ENCODE results near the gene KCNQ1.

Gene KCNQ1

DNA sequence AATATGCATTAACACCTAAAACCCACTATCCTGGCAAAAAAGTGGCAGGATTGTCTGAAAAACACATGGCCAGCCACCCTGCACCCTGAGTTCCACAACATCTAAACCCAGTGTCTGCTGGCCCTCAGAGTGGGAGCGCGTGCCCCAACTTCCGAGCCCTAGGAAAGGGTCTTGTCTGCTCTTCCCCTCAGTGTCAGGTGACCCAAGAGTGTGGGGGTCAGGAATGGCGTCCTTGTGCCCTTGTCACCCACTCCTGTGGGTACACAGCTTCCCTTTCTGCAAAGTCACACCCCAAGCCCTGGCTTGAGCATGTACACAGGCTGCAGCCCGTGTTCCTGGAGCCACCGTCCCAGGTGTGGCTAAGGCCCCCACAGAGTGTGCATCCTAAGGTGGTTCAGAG, 373.2 kb downstream of the KCNQ1 start:
- no peak for FAIRE-seq

DNA sequence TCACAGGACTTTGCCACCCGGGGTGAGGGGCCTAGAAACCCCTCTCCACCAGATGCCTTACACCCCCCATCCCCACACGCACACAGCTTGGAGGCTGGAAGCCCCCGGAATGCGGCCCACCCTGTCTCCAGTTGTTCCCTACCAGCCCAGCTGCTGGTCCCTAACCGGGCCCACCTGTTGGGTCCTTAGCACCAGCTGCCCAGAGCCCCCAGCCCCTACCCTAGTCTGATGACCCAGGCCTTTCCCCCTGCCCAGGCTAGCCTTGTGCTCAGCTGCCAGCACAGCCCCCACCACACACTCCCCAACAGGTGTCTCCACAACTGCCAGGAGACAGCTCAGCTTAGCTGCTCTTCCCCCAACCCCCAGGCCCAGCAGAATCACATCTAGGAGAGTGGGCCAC, 373.7 kb downstream of the KCNQ1 start:
- no peak for FAIRE-seq

DNA sequence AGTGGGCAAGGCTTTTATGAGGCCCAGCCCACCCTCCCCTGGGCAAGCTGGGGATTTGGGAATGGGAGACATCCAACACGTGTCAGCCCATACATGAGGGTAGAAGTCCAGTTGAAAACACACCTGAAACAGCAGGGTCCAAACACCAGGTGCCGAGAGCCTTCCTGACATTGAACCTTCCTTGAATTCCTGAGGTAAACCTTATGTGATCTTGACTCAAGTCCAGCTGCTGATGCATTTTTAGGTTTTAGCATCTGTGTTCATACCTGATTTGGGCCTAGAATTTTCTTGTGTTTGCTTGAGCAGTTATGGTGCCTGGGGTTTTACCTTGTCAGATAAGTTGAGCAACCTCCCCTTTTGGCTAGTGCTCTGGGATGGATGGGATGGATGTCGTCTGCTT, 374.5 kb downstream of the KCNQ1 start:
- no peak for FAIRE-seq

DNA sequence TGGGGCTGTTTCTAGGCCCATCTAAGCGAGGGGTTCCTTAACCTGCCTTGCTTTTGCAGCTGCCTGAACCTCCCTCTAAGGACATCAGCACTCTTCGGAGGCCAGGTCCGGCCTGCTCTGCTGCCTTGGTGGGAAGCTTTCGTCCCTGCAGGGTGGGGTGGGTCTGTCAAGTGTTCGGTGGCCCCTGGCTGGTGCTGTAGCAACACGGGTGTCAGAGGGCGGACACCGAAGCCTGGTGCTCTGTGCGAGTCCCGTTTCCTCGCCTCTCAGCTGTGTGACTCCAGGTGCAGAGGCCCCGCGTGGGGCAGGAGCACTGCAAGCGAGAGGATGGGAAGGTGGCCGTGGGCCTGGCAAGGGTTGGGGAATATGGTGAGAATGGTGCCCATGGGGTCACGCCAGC, 376.2 kb downstream of the KCNQ1 start:
- no peak for FAIRE-seq

DNA sequence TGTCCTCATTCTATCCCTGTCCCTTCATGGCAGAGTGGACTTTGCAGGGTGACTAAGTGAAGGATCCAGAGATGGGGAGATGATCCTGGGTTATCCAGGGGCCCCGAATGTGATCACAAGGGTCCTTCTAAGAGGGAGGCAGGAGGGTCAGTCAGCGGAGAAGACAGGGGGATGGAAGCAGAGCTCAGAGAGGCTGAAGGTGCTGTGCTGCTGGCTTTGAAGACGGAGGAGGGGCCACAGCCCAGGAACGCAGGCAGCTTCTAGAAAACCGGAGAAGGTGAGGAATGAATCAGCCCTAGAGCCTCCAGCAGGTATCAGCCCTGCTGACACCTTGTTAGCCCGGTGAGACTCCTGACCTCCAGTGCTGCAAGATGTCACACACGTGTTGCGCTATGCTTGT, 377.1 kb downstream of the KCNQ1 start:
- FAIRE-seq = no peak

DNA sequence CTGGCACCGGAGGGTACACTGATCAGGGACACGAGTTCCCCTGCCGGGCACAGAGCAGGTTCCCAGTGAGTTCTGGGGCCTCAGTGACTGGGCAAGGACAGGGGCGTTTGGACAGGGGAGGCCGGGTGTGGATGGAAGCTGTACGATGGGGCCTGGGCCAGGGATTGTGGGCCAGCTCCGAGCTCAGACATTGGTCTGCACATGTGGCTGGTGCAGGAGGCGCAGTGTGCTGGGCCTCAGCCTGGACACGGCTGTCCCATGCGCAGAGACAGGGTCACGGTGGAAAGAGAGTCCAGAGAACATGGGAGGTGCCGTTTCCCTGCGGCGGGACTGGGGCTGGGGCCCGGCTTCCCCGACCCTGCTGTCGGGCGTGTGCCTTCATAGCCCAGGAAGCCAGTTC, 380.0 kb downstream of the KCNQ1 start:
- no peak for FAIRE-seq

DNA sequence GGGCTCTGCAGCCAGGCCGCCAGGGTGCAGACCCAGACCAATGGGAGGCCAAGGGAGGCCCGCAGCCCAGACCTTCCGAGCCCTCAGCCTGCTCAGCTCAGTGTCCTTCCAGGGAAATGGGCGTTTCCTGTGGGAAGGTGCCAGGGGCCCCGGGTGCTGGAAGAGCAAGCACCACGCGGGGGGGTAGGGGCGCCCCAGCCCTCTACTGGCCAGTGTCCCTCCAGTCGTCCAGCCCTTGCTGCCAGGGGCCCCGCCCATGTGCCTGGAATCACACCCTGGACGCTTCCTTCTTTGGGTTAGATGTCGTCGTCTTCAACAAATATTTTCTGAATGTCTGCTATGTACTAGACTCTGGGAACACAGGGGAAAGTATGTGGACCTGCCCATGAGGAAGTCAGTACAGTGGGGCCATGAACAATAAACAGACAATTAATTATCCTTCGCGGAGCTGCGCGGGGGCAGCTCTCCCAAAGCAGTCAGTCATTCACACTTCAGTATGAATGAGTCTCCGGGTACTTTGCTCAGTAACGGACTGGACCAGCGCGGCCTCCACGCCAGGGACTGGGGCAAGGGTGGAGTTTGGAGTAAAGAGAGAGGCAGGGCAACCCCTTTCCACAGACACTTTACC, 380.6 kb downstream of the KCNQ1 start:
- FAIRE-seq = no peak

DNA sequence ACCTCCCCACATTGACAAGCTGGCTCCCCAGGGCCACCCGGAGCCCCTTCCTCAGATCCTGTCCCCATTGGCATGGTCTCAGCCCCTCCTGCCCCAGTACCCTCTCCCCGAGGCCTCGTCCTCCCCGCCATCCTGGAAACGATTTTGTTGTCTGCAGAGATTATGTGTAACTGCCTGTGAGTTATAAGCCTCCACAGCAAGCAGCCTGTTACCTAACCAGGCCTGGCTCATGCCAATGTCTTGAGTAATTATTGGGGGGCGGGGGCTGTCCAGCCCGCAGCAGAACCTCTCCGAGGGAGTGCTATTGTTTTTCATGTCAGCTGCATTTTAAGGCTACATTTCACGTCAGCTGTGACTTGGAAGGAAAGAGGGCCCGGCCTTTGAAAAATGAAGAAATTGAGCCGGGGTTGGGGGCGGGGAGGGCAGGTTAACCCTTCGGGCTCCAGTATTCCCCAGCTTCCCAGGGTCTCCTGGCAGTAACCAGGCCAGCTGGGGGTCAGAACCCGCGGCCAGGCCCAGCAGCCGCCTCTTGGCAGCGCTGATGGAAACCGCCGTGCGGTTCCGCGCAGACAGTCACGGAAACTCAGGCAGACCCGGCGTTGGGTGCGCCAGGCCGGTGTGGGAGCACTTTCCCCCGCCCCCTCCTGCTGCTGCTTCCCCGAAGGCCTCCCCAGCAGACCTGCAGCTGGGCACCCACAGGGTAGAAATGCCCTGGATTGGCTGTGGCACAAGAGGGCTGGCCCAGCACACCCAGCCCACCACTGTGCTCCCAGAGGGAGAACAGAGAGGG, 381.3 kb downstream of the KCNQ1 start:
- no peak for FAIRE-seq

DNA sequence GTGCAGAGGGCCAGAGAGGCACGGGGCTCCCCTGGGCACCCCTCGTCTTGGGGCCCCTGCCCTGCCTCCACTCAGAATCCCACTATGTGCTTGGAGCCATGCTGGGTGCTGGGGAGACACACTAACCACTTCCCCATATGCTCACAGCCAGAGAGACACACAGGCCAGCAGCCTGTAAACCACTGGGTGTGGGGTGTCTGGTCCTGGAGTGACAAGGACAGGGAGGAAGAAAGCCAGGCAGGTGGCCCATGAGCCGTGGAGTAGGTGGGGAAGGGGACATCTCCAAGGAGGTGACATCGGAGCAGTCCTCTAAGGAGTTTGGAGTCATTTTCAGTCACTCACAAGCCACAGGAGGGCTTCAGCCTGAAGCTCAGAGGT, 381.9 kb downstream of the KCNQ1 start:
- FAIRE-seq = no peak

DNA sequence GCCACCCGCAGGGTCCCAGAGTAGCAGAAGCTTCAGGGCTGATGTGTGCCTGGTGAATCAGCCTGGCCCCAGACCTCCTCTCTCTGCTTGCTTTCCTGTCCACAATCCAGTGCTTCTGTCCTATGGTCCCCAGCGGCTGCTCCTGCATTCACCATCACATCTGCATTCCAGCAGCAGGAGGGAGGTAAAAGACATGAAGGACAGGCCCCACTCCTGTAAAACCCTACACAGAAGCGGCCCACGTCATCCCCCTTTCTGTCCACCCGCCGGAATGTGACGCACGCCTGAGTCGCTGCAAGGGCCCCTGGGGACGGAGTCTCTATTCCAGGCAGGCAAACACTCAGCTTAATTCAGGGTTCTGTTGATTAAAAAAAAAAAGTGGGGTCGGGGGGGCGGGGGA, 382.4 kb downstream of the KCNQ1 start:
- no peak for FAIRE-seq

DNA sequence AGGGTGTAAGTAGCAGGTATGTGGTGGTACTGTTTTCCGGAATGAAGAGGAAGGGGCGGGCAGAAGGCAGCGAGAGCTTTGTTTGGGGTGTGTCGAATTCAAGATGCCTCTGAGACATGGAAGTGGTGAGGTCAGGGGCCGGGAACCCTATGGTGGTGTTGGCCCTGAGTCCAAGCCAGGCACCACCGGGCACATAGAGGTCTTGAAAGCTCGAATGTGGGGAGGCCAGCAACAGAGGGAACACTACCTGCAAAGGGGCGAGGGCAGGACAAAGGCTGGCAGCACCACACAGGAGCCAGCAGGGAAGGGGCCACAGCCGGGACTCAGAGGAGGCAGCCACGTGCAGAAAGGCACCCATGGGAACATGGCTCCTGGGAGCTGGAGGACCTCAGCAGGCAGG, 383.0 kb downstream of the KCNQ1 start:
- FAIRE-seq = no peak

DNA sequence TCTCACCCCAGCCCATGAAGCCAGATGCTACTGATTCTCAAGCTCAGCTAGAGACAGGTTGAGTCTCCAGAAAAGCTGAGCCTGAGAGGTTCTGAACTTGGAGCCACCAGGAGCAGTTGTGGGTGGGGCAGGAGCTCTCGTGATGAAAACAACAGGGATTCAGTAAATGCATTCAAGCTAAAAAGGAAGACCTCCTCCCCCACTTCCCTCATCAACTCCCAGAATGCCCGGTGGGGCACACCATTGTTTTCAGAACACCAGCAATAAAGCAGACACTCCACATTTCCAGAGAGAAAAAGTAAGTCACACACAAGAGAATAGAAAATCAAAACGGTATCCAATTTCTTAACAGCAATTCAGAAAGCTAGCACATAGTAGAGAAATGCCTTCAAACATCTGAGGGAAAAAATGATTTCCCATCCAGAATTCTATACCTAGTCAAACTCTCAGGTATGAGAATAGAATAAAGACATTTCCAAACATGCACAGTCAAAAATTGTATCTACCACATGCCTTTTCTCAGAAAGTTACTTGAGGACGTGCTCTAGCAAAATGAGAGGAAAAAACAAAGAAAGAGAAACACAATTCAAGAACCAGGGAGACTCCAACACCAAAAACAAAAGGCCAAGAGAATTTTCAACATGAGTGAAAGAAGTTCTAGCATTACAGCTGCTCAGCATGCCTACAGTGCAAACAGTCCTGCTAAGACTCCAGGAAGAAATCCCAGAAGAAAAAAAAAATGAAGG, 383.9 kb downstream of the KCNQ1 start:
- no peak for FAIRE-seq

DNA sequence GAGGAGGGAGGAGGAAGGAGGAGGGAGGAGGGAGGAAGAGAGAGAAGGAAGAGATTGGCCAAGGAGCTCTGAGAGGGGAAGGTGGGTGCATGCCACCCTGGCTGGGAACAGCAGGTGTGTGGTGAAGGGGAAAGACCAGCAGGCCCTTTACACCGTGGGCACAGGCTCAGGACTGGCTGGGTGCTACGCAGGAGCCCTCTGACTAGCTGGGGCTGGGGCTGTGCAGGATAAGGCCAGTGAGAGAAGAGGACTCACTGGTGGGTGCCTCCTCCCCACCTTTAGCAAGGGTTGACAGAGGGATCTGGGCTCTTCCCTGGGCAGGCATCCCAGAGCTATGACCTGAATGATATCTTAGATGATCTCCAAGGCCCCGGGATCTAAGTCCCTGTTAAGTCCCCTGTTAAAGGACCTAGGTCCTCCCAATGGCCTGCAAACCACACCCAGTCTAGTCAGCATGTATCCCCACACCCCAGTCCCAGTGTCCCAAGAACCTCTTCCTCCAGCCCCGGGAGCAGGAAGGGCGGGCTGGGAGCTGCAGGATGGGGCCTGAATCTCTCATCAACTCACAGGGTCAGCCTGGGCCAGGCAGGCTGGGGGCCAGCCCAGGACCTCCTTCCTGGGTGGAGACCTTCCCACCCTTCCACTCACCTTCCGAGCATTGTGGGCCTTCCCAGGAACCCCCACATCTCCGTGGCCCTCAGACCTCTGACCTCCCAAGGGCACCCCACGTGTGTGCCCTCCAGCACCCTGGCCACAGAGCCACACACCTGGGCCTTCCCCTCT, 385.4 kb downstream of the KCNQ1 start:
- FAIRE-seq = no peak

DNA sequence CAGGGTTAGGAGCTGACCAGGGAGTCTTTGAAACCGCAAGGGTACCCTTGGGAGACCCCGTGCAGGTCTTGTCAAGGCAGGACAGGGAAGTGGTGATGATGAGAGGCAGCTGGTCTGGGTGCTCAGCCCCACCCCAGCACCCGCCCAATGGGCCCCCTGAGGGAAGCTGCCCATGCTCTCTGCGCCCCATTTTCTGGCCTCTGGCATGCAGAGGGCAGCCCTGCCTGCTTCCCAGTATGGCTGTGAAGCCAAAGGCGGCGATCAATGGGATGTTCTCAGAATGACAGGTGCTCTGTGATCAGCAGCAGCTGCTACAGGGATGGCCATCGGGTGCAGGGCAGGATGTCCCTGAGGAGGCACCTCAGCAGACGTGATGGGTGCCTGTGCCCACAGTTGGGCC, 386.1 kb downstream of the KCNQ1 start:
- FAIRE-seq = no peak

DNA sequence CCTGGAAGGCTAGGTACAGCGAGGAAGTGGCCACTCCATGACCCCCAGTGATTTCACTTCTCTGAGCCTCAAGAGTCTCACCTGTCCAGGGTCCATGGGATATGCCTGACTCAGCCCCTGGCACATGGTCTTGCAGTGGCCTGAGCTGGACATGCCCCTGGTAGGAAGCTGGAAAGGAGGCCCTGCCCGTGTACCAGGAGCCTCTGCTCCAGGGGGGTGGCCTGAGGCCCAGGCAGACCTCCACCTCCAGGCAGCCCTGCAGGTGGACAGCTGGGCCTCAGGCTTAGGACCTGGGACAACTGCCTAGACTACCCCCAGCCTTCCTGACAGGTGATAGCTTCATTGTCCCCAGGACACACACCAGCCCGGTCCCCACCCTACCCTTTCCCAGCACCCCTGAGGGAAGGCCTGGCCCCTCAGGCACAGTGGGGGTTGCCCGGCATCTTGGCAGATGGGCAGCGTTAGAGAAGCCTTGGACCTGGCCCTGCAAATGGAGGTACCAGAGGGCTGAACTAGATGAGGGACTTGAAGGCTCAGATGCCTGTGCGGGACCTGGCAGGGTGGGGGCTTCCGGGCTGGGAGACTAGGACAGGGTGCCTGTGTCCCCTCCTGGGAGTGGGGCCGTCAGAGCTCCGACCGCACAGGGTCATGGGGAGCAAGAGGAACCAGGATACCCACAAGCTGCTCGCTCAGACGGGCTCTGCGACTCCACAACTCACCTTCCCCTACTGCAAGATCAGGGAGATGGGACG, 387.1 kb downstream of the KCNQ1 start:
- no peak for FAIRE-seq

DNA sequence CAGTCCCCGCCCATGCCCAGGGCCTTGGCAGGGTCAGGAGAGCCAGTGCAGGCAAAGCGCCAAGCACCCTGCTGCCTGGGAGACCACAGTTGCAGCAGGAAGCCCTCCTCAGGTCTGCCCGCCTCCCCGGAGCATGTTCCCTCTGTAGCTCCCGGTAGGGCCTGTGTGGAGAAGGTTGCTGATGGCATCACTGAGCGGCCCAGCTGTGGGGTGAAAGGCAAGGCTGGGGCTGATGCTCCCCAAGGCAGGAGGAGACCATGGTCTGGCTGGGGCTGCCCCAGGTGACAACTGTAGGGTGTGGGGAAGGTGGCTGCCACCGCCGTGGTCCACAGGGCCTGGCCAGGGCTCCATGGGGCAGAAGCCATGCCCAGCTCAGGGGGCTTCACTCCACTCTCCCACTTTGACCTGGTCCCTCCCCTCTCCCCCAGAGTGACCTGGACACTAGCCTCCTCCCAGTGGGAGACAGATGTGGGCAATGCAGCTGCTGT, 387.8 kb downstream of the KCNQ1 start:
- no peak for FAIRE-seq

DNA sequence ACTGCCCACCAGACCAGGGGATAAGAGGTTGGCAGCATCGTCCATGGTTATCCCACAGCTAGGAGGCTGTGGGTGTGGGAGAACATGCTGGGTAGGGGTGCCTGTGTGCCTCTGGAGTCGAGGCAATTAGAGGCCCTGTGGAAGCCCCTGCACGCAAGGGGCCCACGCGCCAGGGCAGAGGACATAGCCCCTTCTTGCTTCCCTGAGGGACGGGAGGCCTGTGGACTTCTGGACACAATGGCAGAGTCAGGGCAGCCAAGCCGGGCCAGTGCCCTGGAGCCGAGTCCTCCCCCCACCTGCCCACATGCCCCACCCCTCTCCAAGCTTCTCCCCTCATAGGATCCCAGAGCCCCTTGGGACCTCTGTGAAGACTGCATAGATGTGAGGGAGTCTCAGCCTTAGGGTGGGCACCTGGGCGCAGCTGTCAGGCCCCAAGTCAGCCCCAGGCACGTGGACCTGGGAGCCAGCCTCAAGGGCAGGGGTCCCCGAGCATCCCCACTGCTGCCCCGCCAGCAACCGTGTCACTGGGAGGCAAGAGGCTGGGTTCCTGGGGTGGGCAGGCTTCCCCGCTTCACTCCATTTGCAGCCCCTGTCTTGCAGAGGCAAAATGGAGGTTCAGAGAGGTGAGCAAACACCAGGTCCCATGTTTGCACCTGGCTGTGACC, 388.4 kb downstream of the KCNQ1 start:
- no peak for FAIRE-seq

DNA sequence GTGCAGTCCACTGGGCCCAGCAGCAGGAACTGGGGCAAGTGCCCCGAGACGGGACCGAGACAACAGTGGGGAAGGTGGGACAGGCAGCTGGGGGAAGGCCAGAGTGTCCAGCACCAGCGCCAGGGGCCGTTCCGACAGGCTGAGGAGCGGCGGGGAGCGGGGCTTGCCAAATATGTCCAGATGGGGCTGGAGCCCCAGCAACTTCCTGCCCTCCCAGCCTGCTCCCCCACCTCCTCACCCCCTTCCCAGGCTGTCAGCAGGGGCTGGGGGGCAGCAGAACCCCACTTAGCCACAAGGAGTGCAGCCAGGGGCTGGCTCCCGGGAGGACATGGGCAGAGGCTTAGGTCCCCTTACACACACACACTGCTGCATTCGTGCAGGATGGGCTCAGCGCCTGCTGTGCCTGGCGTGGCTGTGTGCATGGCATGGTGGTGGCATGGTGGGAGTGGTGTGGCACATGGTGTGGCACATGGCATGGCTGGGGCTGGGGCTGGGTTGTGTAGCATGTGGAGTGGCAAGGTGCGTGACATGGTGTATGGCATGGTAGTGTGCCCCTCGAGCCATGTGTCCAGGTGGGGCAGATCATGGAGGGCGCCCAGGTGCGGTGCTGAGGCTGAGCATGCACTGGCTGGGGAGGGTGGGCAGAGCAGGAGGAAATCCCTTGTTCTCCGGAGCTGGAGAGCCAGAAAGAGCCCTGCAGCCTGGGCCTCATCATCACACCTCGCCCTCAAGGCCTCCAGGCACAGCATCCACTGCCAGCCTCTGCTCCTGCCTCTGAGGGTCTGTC, 389.1 kb downstream of the KCNQ1 start:
- no peak for FAIRE-seq

DNA sequence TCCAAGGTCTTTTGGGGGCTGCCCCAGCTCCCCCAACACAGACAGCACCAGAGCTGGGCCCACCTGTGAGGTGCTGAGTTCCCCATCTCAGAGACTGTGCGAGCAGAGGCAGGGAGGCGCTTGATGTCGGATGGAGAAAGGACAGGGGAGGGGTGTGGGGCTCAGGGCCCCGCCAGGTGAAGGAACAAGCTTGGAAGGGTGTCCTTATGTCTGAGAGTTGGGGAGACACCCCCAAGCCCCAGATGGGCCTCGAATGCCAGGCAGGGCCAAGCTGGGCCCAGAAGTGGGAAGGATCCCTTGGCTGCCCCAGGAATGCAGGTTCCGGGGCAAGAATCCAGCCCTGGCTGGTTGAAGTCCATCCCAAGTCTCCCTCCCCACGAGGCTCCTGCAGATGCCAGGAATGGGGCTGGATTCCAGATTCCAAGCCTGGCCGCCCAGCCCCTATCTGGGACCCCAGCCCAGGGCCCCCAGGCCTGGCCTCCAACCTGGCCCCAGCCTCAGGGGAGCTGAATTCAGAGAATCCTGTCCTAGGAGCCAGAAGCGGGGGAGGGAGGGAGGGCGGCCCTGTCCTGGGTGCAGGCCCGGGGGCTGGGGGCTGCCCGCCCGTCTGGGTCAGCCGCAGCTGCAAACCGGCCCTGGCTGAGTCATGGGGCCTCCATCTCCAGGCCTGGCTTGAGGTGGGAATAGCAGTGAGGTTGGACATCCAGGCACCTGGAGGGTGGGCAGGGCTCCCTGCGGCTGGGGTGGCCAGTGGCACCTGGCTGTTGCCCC, 389.9 kb downstream of the KCNQ1 start:
- FAIRE-seq = no peak

DNA sequence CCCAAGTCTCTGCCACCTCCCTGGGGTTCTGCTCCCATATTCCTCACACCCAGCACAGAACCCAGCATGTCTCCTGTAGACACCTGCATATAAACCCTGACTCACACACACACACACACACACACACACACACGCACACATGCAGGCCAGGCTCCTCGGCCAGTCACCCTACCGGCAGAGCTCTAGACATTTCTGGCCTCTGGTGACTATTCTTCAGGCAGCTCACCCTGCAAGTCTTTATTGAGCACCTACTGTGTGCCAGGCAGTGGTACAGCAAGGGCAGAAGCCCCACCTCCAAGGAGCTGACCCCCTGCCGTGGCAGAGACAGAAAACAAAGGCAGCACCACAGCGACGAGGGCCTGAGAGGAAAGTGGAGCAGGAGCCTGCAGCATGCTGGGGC, 390.5 kb downstream of the KCNQ1 start:
- no peak for FAIRE-seq

Data from G401.6 (cell line).